Aorta (tissue), 5 donors: Measurements from ENCODE around the gene VASN. TPM values are rescaled to one million over a fixed set of nuclear protein-coding genes. Genes with fewer than 3 reads are reported as not detected.
A peak's percentile ranks its signal among the peaks of the same experiment; 100 is the strongest.

ENCODE experiments used
- ATAC-seq: fragments of 200-7000 bp; cut with Tn5 transposase; one replicate; pipeline ENCODE4 v1.9.1; 2022; ENCODE audit warnings: moderate library complexity; ENCODE audit not compliant: low FRiP score
- DNase-seq, 2 donors: peaks; one replicate each; pipeline ENCODE4 v3.0.0-alpha.2; 2020
- H3K27ac ChIP-seq, 2 donors: one replicate each; pipeline ENCODE4 v1.5.1; 2013; ENCODE audit warnings: low read length in 2 of 2, mild to moderate bottlenecking in 2 of 2, moderate library complexity in 2 of 2, control low read depth in 1 of 2, inconsistent platforms in 1 of 2, low read depth in 1 of 2
- H3K27me3 ChIP-seq, 2 donors: one replicate each; pipeline ENCODE4 v1.6.1; 2013; ENCODE audit warnings: control low read depth in 1 of 2, low read length in 1 of 2, mild to moderate bottlenecking in 1 of 2, moderate library complexity in 1 of 2; ENCODE audit not compliant: insufficient read depth in 2 of 2, control insufficient read depth in 1 of 2
- H3K36me3 ChIP-seq, 2 donors: one replicate each; pipeline ENCODE4 v1.6.1; 2013; ENCODE audit warnings: control low read depth in 1 of 2, low read length in 1 of 2, mild to moderate bottlenecking in 1 of 2; ENCODE audit not compliant: insufficient read depth in 2 of 2, control insufficient read depth in 1 of 2
- H3K4me1 ChIP-seq, 2 donors: one replicate each; pipeline ENCODE4 v1.6.1; 2013; ENCODE audit warnings: low read length in 2 of 2, control low read depth in 1 of 2, mild to moderate bottlenecking in 1 of 2, moderate library complexity in 1 of 2; ENCODE audit not compliant: insufficient read depth in 2 of 2, control insufficient read depth in 1 of 2
- H3K4me3 ChIP-seq, 2 donors: one replicate each; pipeline ENCODE4 v1.5.1; 2013; ENCODE audit warnings: low read length in 2 of 2, control low read depth in 1 of 2, mild to moderate bottlenecking in 1 of 2
- H3K9me3 ChIP-seq: one replicate; pipeline ENCODE4 v1.6.1; 2013; ENCODE audit warnings: mild to moderate bottlenecking, low read length; ENCODE audit not compliant: control insufficient read depth
- WGBS, 2 donors: extraction: QIAGEN DNeasy Blood & Tissue Kit; methylation state at CpG; one replicate each; pipeline ENCODE4 v1.1.7; 2013; 5-methylcytosine and 5-hydroxymethylcytosine counted together
- intact Hi-C, 2 donors: fragments of 100-400 bp; cut with DNase I; formaldehyde crosslinking; loops; one replicate each; pipeline versions ENCODE4 v1.14.2 to v1.15.0; 2022
- polyA plus RNA-seq, 2 donors: library from polyadenylated mRNA; stranded (reverse); fragments of 200-250 nt; gene quantifications; one replicate each; pipeline ENCODE4 v1.2.3, GENCODE V29; 2013
- total RNA-seq, 2 donors: library from RNA; stranded (reverse); fragmentation: NEBNext Ultra II Directional; extraction: Animal tissue kit (Norgen Biotek cat#: 25700); gene quantifications; one replicate each; pipeline ENCODE4 v1.2.1, GENCODE V29; 2021
- donor health status: healthy with polysubstance abuse.
- donor health status: Bipolar disorder and iron deficiency.
- donor health status: DM: no; HTN: no; CAD: no.
- donor health status: DM: no; HTN: no; CAD: no.
- donor health status: DM: yes; HTN: yes; CAD: no.

The VASN gene
- total and polyA plus RNA-seq, 4 donors = 21.7 to 120 (median 59.1) TPM

DNA sequence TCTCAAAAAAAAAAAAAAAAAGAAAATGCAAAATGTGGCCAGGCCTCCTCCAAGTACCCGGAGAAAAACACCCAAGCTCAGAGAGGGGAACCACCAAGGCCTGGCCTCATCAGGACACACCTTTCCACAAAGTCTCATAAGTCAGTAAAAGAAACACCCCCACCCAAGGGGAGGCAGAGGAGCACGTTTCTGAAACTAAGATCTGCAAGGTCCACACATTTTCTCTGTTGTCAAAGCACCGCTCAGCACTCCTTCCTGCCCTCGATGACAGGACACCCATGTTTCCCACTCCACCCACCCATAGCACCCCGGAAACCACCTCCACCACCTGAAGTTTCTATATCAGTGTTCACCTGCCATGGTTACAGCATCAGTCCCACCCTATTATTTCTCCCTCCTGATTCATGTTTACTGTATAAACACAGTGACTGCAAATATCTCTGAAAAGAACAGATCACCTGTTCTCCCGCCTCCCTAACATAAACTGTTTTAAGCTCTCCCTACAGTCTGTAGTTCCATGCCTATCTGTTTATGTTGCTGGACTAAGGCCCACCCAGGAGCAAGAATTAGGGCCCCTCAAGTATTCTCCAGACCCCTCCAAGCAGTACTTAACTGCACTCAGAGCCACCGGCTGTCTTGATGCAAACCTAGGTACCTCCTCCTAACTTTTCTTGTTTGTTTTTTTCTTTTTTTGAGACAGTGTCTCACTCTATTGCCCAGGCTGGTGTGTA lies 42.7 kb downstream of the VASN start:
- H3K27ac ChIP-seq = no peak overlapping the region
- H3K27me3 ChIP-seq = no peaks in the 10 kb centered on the region
- no peak for DNase-seq
- H3K4me3 ChIP-seq = no peak overlapping the region
- H3K4me1 ChIP-seq = no peaks in the 10 kb centered on the region
- H3K9me3 ChIP-seq = no peaks in the 10 kb centered on the region
- no peak for ATAC-seq
- WGBS, 2 donors = 87 to 94% methylated on average over 7 of the region's 7 CpGs
- intact Hi-C loops = no loop called here
- H3K36me3 ChIP-seq = peaks cover 0 to 1% of the 10 kb centered on the region in 2 donors

DNA sequence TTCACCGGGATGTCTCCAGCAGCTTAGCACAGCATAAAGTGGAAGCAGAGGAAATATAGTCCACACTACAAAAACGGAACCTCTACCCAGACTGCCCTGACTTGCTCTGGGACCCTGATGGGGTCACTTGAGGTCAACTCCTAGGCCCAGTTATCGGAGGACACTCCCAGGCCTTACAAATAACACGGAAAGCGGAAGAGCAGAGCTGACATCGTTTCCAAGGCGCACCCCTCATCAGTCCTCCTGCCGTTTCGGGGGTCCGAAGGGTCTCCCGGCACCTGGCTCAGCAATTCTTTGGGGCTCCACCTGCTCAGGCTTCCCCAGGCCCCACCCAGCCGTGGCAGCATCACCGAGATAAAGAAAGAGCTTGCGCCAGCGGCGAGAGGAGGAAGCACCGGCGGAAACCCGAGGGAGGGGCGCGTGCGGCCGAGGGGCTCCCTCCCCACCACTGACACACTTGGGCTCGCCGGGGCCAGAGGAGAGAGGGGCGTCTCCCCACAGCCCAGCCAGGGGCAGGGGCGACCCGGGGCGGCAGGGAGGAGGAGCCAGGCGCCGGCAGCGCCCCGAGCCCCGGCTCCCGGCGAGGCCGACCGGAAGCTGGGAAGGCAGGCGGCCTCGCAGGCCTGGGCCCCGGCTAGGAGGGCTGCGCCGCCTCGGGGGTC lies 44.0 kb downstream of the VASN start:
- DNase-seq (peak; percentile 78 to 85), ATAC-seq (peak; percentile 39)
- Histone ChIP-seq H3K9me3 (no peaks in the 10 kb centered on the region), H3K27ac (no peak overlapping the region), H3K4me1 (no peaks in the 10 kb centered on the region), H3K4me3 (peak overlapping the region; percentile 69 to 76), H3K27me3 (no peaks in the 10 kb centered on the region), H3K36me3 (peaks cover 0 to 1% of the 10 kb centered on the region in 2 donors)
- intact Hi-C loops = no loop called here
- 1 to 2% methylated on average over 37 to 44 of the region's 44 CpGs for WGBS, 2 donors

DNA sequence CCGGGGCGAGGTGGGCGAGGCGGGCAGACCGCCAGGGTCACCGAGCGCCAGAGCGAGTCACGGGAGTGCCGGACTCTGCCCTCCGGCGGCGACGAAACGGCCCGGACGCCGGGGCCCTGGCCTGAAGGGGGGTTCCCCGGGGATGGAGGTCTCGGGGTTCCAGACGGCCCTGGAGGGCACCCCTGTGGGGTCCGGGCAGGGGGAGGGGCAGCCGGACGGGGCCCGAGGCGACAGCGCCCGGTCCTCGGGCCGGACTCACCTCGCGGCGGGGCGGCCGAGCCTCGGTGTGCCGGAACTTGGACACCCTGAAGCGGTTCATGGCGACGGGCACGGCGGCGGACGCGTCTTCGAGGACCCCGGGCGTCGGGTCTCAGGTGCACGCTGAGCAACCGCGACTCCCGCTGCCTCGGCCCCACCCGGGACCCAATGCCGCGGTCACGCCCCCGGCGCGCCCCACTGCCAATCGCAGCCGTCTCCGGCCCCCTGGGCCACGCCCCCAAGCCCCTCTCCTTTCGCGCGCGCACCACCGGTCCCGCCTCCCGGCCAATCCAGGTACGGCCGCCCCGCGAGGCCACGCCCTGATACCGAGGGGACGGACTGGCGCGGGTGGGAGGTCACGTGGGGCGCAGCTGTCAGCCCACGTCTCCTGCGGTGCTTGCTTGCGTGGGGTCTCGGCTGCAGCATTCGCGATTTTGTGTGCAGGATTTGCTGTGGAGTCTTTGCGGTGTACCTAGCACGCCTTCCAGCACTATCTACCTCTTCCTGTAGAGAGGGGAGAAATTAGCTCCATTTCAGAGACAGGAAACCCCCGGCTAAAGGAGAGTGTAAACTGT lies 44.8 kb downstream of the VASN start, which contains the start of gene CORO7:
Gene CORO7 (minus strand): TSS at position 397 of the 833 bp plus-strand sequence. CDS start 78 bp downstream, at position 319.
- WGBS, 2 donors = 0 to 1% methylated on average over 53 to 92 of the region's 92 CpGs
- intact Hi-C loops = no loop called here

DNA sequence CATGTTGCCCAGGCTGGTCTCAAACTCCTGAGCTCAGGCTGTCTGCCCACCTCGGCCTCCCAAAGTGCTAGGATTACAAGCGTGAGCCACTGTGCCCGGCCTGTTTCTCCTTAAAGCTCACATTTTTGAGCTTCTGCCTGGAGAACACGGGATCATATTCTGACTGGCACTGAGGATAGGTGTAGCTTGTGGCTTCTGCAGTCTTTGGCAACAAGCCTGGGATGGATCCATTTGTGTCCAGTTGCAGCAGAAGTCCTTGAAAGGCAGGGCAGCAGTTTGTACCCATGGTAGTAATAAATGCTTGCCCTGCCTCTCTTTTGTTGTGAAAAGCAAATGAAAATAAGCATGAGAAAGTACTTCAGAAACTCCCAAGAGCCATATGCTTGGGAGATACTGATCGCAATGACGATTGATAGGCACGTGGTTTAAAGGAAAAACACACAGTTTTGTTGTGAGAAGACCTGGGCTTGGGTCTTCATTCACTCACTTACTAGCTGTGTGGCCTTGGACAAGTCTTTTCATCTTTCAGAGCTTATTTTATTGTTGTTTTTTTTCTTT lies 47.8 kb downstream of the VASN start:
- Histone ChIP-seq H3K9me3 (no peaks in the 10 kb centered on the region), H3K4me3 (no peak overlapping the region), H3K4me1 (no peaks in the 10 kb centered on the region), H3K27ac (no peak overlapping the region), H3K36me3 (no peaks in the 10 kb centered on the region), H3K27me3 (no peaks in the 10 kb centered on the region)
- 70 to 79% methylated on average over 7 of the region's 7 CpGs for WGBS, 2 donors
- no peak for DNase-seq
- no peak for ATAC-seq
- intact Hi-C loops = no loop called here

More for the DNA sequence above, 44.8 kb downstream of the VASN start, which contains the start of gene CORO7:
- Histone ChIP-seq H3K4me3 (peak within 1 kb of the TSS; percentile 69 to 76), H3K4me1 (no peaks in the 10 kb centered on the region), H3K27me3 (no peaks in the 10 kb centered on the region), H3K36me3 (peaks cover 0 to 1% of the 10 kb centered on the region in 2 donors), H3K9me3 (no peaks in the 10 kb centered on the region), H3K27ac (no peak within 1 kb of the TSS)
- DNase-seq (peak; percentile 98 to 99), ATAC-seq (peak; percentile 95)

DNA sequence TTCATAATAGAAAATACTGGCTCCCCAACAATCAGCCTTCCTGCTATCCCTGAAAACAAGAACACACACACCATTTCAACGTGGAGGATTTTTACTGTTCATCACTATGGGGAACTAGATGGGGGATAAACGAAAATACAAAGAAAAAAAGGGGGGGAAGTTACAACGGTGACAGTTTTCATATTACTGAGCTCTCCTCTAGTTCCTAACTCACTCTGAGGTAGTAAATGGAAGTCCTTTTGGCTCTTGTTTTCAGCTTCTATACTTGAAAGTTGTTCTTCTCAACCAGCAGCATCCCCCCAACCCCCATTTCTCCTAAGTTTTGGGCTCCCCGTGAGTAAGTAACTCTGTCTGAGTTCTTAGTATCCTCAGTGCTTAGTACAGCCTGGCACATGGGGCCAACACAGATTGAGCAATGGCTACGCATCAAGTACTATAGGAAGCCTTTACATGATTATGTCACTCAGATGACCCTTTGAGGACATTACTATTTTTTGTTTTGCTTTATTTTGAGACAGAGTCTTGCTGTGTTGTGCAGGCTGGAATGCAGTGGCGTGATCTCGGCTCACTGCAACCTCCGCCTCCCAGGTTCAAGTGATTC lies 49.0 kb downstream of the VASN start:
- H3K27me3 ChIP-seq = no peaks in the 10 kb centered on the region
- DNase-seq = no peak
- no peaks in the 10 kb centered on the region for H3K36me3 ChIP-seq
- 73 to 75% methylated on average over 8 of the region's 8 CpGs for WGBS, 2 donors
- H3K9me3 ChIP-seq = no peaks in the 10 kb centered on the region
- H3K27ac ChIP-seq = no peak overlapping the region
- H3K4me3 ChIP-seq = no peak overlapping the region
- intact Hi-C loops = no loop called here
- peaks cover 0 to 3% of the 10 kb centered on the region in 2 donors for H3K4me1 ChIP-seq
- no peak for ATAC-seq

DNA sequence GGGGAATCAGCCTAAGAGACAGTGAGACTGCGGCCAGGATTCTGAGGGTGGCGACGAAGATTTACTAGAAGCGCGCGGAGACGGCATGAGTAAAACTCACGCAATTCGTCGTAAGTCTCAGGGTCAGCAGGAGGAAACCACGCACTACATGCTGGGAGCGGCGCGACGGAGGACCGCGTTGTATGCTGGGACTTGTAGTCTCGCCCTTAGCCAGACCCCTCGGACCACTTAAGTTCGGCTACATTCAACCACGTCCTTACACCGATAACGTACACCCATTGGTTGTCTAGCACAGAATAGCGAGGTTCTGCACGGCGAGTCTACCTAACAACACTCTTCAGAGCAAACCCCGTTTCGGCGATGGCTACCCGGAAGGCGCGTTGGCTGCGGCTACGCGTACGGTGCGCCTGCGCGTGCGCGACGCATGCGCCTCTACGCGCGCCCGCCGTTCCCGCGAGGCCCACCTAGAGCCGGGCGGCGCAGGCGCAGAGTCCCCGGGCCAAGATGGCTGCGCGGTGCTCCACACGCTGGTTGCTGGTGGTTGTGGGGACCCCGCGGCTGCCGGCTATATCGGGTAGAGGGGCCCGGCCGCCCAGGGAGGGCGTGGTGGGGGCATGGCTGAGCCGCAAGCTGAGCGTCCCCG lies 53.9 kb downstream of the VASN start, which contains the start of gene DNAJA3:
Gene DNAJA3 (plus strand): TSS at position 491 of the 643 bp plus-strand sequence. CDS start 14 bp downstream, at position 505.
- H3K4me3 ChIP-seq = peak within 1 kb of the TSS; percentile 45 to 61
- intact Hi-C loops = no loop called here
- no peaks in the 10 kb centered on the region for H3K36me3 ChIP-seq
- WGBS, 2 donors = 0 to 1% methylated on average over 68 of the region's 68 CpGs
- no peaks in the 10 kb centered on the region for H3K27me3 ChIP-seq
- H3K9me3 ChIP-seq = no peaks in the 10 kb centered on the region
- ATAC-seq (peak; percentile 99), DNase-seq (peak; percentile 94 to 97)
- H3K4me1 ChIP-seq = peaks cover 0 to 3% of the 10 kb centered on the region in 2 donors
- H3K27ac ChIP-seq = peak within 1 kb of the TSS in 1 of 2 donors; percentile 52

- intact Hi-C loops = no loop called here
- no peaks in the 10 kb centered on the region for H3K27me3 ChIP-seq
- DNase-seq = peak in 1 of 2 donors; percentile 79
- no peaks in the 10 kb centered on the region for H3K9me3 ChIP-seq
- ATAC-seq = peak; percentile 8
- peaks cover 0 to 3% of the 10 kb centered on the region in 2 donors for H3K4me1 ChIP-seq
- no peak overlapping the region for H3K27ac ChIP-seq
- 3% methylated on average over 31 of the region's 31 CpGs for WGBS, 2 donors
- peak overlapping the region; percentile 45 to 61 for H3K4me3 ChIP-seq
- H3K36me3 ChIP-seq = no peaks in the 10 kb centered on the region
These were observed 54.5 kb downstream of the VASN start for GRCh38 chr16:4426021-4426684.
